Spleen (tissue), 7 donors: ENCODE measurements around the gene IL25.

ENCODE experiments used
- CTCF ChIP-seq, 11 experiments: fragments of 200-600 bp in 7 of 11; fragments of 450-650 bp in 4 of 11; sonication (generic) in 4 of 11; IDR thresholded peaks in 8 of 11; conservative IDR thresholded peaks in 3 of 11; 1 replicate in 7 of 11; 2 replicates in 4 of 11; pipeline versions ENCODE4 v1.4.0 to v1.8.0; 2016 to 2021; ENCODE audit warnings: antibody characterized with exemption in 11 of 11, inconsistent platforms in 4 of 11, mild to moderate bottlenecking in 1 of 11
- POLR2A ChIP-seq, 3 donors: fragments of 450-650 bp; IDR thresholded peaks; one replicate each; pipeline ENCODE4 v1.5.1; 2017; ENCODE audit warnings: antibody characterized with exemption in 3 of 3, mild to moderate bottlenecking in 1 of 3
- POLR2AphosphoS5 ChIP-seq, 3 donors: sonication (generic); formaldehyde crosslinking; IDR thresholded peaks; one replicate each; pipeline ENCODE4 v1.5.1; 2017; ENCODE audit warnings: antibody characterized with exemption in 3 of 3
- donor health status: DM: no; HTN: no; CAD: no; lungs with moderate emphysema.
- donor health status: DM: no; HTN: no; CAD: no.
- donor health status: DM: no; HTN: no; CAD: no.

- TF ChIP-seq CTCF (IDR thresholded peaks at IDR 0.05 in 8 of 11, conservative IDR thresholded peaks at IDR 0.05 in 3 of 11), result no peak
- TF ChIP-seq POLR2AphosphoS5 (IDR thresholded peaks at IDR 0.05), result no peak
- no peak for TF ChIP-seq POLR2A (IDR thresholded peaks at IDR 0.05)
Measured at GRCh38 chr14:23406725-23407355, 34.2 kb downstream of the IL25 start.
